K562 (cell line): ENCODE data around the gene CD6. TPM values are rescaled to one million over a fixed set of nuclear protein-coding genes. Genes with fewer than 3 reads are reported as not detected.
A peak's percentile ranks its signal among the peaks of the same experiment; 100 is the strongest.

ENCODE experiments used
- ATAC-seq: fragments of 200-7000 bp; cut with Tn5 transposase; 3 replicates; pipeline ENCODE4 v1.9.1; 2020; ENCODE audit warnings: moderate library complexity
- BruUV-seq: library from RNA; stranded (reverse); fragments of 400-500 nt; replicated peaks from 2 replicates; lab custom pipeline; 2021; lab: Mats Ljungman, UMichigan
- CTCF ChIA-PET: fragments of 300-600 bp; formaldehyde crosslinking; extraction: SDS; loops from one replicate; lab custom pipeline; 2021; ENCODE audit warnings: low intra/inter-chr PET ratio; lab: Yijun Ruan, JAX
- POLR2A ChIA-PET: fragments of 300-600, 350-650 bp; sonication (Branson Sonifier 250); formaldehyde crosslinking; extraction: SDS; loops from one replicate; lab custom pipeline; 2021; ENCODE audit warnings: antibody characterized with exemption, inconsistent platforms; lab: Yijun Ruan, JAX
- DNase-seq, 4 experiments: peaks; one replicate each; pipeline versions ENCODE4 v3.0.0 to v3.0.0-alpha.2; 2011 to 2018; ENCODE audit warnings: low spot score in 3 of 4, mixed read lengths in 3 of 4; ENCODE audit errors: extremely low read depth in 1 of 4
- FAIRE-seq: peaks from 2 replicates; lab custom pipeline; 2011; peaks lifted over from hg19 to GRCh38; lab: Jason Lieb, UNC
- H2AFZ ChIP-seq: 2 replicates; pipeline ENCODE4 v1.6.0; 2011; ENCODE audit warnings: low read depth, low read length, control low read depth, inconsistent platforms
- H3K27ac ChIP-seq: fragments of 200-600 bp; 3 replicates; pipeline ENCODE4 v1.8.0; 2011; ENCODE audit warnings: low read depth, mild to moderate bottlenecking, control low read depth, inconsistent platforms, low read length, moderate library complexity, mixed read lengths; ENCODE audit errors: extremely low read depth
- H3K27me3 ChIP-seq, 2 experiments: fragments of 300-600 bp in 1 of 2; 2 replicates in 1 of 2; 3 replicates in 1 of 2; pipeline versions ENCODE4 v1.6.0 to v1.8.0; 2011; ENCODE audit warnings: inconsistent platforms in 2 of 2, low read length in 2 of 2, mild to moderate bottlenecking in 1 of 2, mixed read lengths in 1 of 2, moderate library complexity in 1 of 2; ENCODE audit not compliant: control insufficient read depth in 2 of 2, insufficient read depth in 2 of 2
- H3K36me3 ChIP-seq: fragments of 300-600 bp; 3 replicates; pipeline ENCODE4 v1.8.0; 2011; ENCODE audit warnings: mild to moderate bottlenecking, low read length, inconsistent platforms; ENCODE audit not compliant: control insufficient read depth, insufficient read depth
- H3K4me1 ChIP-seq, 2 experiments: fragments of 200-600 bp in 1 of 2; replicated peaks in 1 of 2; 2 replicates in 1 of 2; 3 replicates in 1 of 2; pipeline versions ENCODE4 v1.5.1 to v1.8.0; 2011; ENCODE audit warnings: inconsistent platforms in 2 of 2, low read length in 2 of 2, mild to moderate bottlenecking in 1 of 2, mixed read lengths in 1 of 2, moderate library complexity in 1 of 2; ENCODE audit not compliant: control insufficient read depth in 2 of 2, insufficient read depth in 2 of 2
- H3K4me2 ChIP-seq: 2 replicates; pipeline ENCODE4 v1.6.1; 2011; ENCODE audit warnings: low read length, control low read depth, inconsistent platforms, mixed read lengths; ENCODE audit not compliant: insufficient read depth
- H3K4me3 ChIP-seq: fragments of 200-600 bp; sonication (generic), shearing (Covaris generic); 2 replicates; pipeline ENCODE4 v1.5.1; 2016; ENCODE audit warnings: control low read depth, inconsistent platforms
- H3K79me2 ChIP-seq: fragments of 200-600 bp; 3 replicates; pipeline ENCODE4 v1.8.0; 2011; ENCODE audit warnings: low read length, inconsistent platforms; ENCODE audit not compliant: control insufficient read depth, insufficient read depth
- H3K9ac ChIP-seq, 2 experiments: 2 replicates each; pipeline versions ENCODE4 v1.6.0 to v1.6.1; 2011; ENCODE audit warnings: low read depth in 2 of 2, low read length in 2 of 2, control low read depth in 1 of 2, inconsistent platforms in 1 of 2, mild to moderate bottlenecking in 1 of 2, mixed read lengths in 1 of 2; ENCODE audit not compliant: insufficient read depth in 1 of 2
- H3K9me1 ChIP-seq: one replicate; pipeline ENCODE4 v1.6.0; 2011; ENCODE audit warnings: inconsistent platforms, mild to moderate bottlenecking, low read length, moderate library complexity; ENCODE audit not compliant: control insufficient read depth, insufficient read depth
- H3K9me3 ChIP-seq: replicated peaks from 2 replicates; pipeline ENCODE4 v1.5.1; 2011; ENCODE audit warnings: low read depth, low read length, inconsistent platforms; ENCODE audit not compliant: control insufficient read depth, insufficient read depth
- H4K20me1 ChIP-seq: replicated peaks from 2 replicates; pipeline ENCODE4 v1.6.1; 2011; ENCODE audit warnings: low read length, inconsistent platforms, mixed read lengths; ENCODE audit not compliant: control insufficient read depth, insufficient read depth
- KAT2B ChIP-seq: IDR thresholded peaks from one replicate; pipeline ENCODE4 v1.6.1; 2012; ENCODE audit warnings: low read depth, mild to moderate bottlenecking, control low read depth, inconsistent platforms, low read length, moderate library complexity
- KAT8 ChIP-seq: fragments of 450-650 bp; IDR thresholded peaks from 2 replicates; pipeline ENCODE4 v1.6.1; 2016; ENCODE audit warnings: low read depth, mild to moderate bottlenecking
- MTA3 ChIP-seq: fragments of 450-650 bp; formaldehyde crosslinking; IDR thresholded peaks from 2 replicates; pipeline ENCODE4 v1.6.1; 2017; ENCODE audit warnings: mild to moderate bottlenecking, borderline replicate concordance
- POLR3G ChIP-seq: IDR thresholded peaks from 2 replicates; pipeline ENCODE4 v1.6.1; 2011; ENCODE audit not compliant: insufficient read length, insufficient replicate concordance; ENCODE audit errors: extremely low read depth
- POU5F1 ChIP-seq: fragments of 150-350 bp; IDR thresholded peaks from 2 replicates; pipeline ENCODE4 v1.6.1; 2014; ENCODE audit warnings: borderline replicate concordance, low read length, low read depth, mild to moderate bottlenecking; ENCODE audit not compliant: partially characterized antibody
- PPARD ChIP-seq: fragments of 250-450 bp; sonication (Bioruptor Pico); IDR thresholded peaks from 2 replicates; pipeline ENCODE4 v1.8.0; 2022; ENCODE audit warnings: inconsistent platforms, mild to moderate bottlenecking, moderate library complexity
- SMAD2 ChIP-seq: fragments of 150-350 bp; IDR thresholded peaks from 2 replicates; pipeline ENCODE4 v1.6.1; 2014; ENCODE audit warnings: low read depth, mild to moderate bottlenecking, low read length
- TEAD4 ChIP-seq, 2 experiments: sonication (generic) in 1 of 2; formaldehyde crosslinking in 1 of 2; IDR thresholded peaks; 2 replicates each; pipeline versions ENCODE4 v1.6.1 to v1.8.0; 2012 to 2022; ENCODE audit warnings: borderline replicate concordance in 1 of 2, inconsistent platforms in 1 of 2, low read length in 1 of 2, mild to moderate bottlenecking in 1 of 2, missing genetic modification reagents in 1 of 2
- YY1 ChIP-seq, 3 experiments: IDR thresholded peaks; 2 replicates each; pipeline ENCODE4 v1.6.1; 2011; ENCODE audit warnings: low read length in 2 of 3, mild to moderate bottlenecking in 2 of 3, moderate library complexity in 2 of 3, borderline replicate concordance in 1 of 3, control low read depth in 1 of 3, low read depth in 1 of 3; ENCODE audit not compliant: insufficient read depth in 3 of 3, insufficient replicate concordance in 2 of 3, control insufficient read depth in 1 of 3, insufficient read length in 1 of 3; ENCODE audit errors: extremely low read depth in 1 of 3
- ZBTB49 ChIP-seq: sonication (generic); formaldehyde crosslinking; IDR thresholded peaks from 2 replicates; pipeline ENCODE4 v1.8.0; 2022; ENCODE audit warnings: missing genetic modification reagents, mild to moderate bottlenecking, borderline replicate concordance
- ZNF408 ChIP-seq: fragments of 250-450 bp; sonication (Bioruptor Pico); IDR thresholded peaks from 2 replicates; pipeline ENCODE4 v1.4.0; 2020; ENCODE audit warnings: low read depth, mild to moderate bottlenecking, moderate library complexity
- WGBS: fragments of 100-300 bp; shearing (Covaris generic); methylation state at CpG from one replicate; pipeline ENCODE4 v1.1.6; 2016; ENCODE audit warnings: low coverage, mixed read lengths; ENCODE audit not compliant: insufficient coverage; ENCODE audit errors: missing lambda C conversion rate; 5-methylcytosine and 5-hydroxymethylcytosine counted together
- in situ Hi-C: fragments of 300-500 bp; cut with MboI; formaldehyde crosslinking; loops from 4 replicates; pipeline ENCODE4 v1.15.0; 2018; ENCODE audit warnings: inconsistent platforms, mixed read lengths
- intact Hi-C: fragments of 100-400 bp; cut with micrococcal nuclease; formaldehyde crosslinking; loops from 2 replicates; pipeline ENCODE4 v1.14.2; 2022
- polyA plus RNA-seq, 8 experiments: library from polyadenylated mRNA; depleted of rRNA in 4 of 8; stranded (reverse) in 5 of 8; unstranded in 3 of 8; fragments of >200 nt; fragmentation: Nextera tagmentation in 2 of 8; fragmentation: Illumina TruSeq in 1 of 8; extraction: Ambion mirVana in 2 of 8; extraction: Trizol in 1 of 8; gene quantifications; 2 replicates each; pipeline versions ENCODE4 v1.2.1 to v1.2.3, GENCODE V29; 2011 to 2014; ENCODE audit warnings: inconsistent platforms in 1 of 8, missing spikeins in 1 of 8
- total RNA-seq, 7 experiments: library from RNA; depleted of rRNA in 6 of 7; stranded (reverse); fragments of >200 nt in 6 of 7; fragmentation: Illumina TruSeq in 2 of 7; extraction: Trizol in 2 of 7; gene quantifications; 2 replicates each; pipeline versions ENCODE4 v1.2.1 to v1.2.3, GENCODE V29; 2011 to 2021; ENCODE audit warnings: low replicate concordance in 1 of 7

CD6 gene
- total and polyA plus RNA-seq, 9 of the 15 experiments (the other 6 are each of a cell fraction or from before 2014, with no cell fraction given): 0.84 TPM; not detected in 8

- Histone ChIP-seq H4K20me1 (0 out of 2 replicates have a peak, but pooled peaks cover 6% of the 10 kb centered on the region), H2AFZ (no peak overlapping the region), H3K4me2 (no peak overlapping the region), H3K9me3 (no peaks in the 10 kb centered on the region), H3K27ac (no peak overlapping the region), H3K27me3 (peaks cover 44 to 69% of the 10 kb centered on the region in 2 experiments), H3K9ac (no peak overlapping the region), H3K79me2 (no peaks in the 10 kb centered on the region), H3K9me1 (no peaks in the 10 kb centered on the region), H3K4me1 (no peaks in the 10 kb centered on the region), H3K36me3 (no peaks in the 10 kb centered on the region), H3K4me3 (no peak overlapping the region)
- ChIA-PET POLR2A (interaction anchor here (0.6 to 1.0 kb wide), 2 partner anchors 39 to 1072 kb away, joined by 3 read pairs; no protein-coding TSS in a partner anchor), CTCF (no interaction called here)
- TF ChIP-seq POLR3G: no peak
- TF ChIP-seq ZBTB49 (CRISPR knock-in tag): no peak
- no peak for TF ChIP-seq POU5F1
- no peak for TF ChIP-seq PPARD (CRISPR knock-in tag)
- peak; percentile 27 to 93 (median 72) for TF ChIP-seq YY1 (IDR thresholded peaks at IDR 0.05; ENCODE audit: borderline replicate concordance in 1 of 3, control insufficient read depth in 1 of 3, extremely low read depth in 1 of 3, insufficient read depth in 3 of 3, insufficient read length in 1 of 3, insufficient replicate concordance in 2 of 3, low read depth in 1 of 3, low read length in 2 of 3)
- no peak for TF ChIP-seq MTA3
- 0 out of 2 replicates have a peak, but pooled peaks have one; percentile 53 for TF ChIP-seq KAT8
- TF ChIP-seq SMAD2: no peak
- TF ChIP-seq KAT2B: no peak
- TF ChIP-seq ZNF408 (CRISPR knock-in tag): no peak
- TF ChIP-seq TEAD4 (IDR thresholded peaks at IDR 0.05; ENCODE audit: low read length): peak; percentile 41; the same call in 1 of the 2 replicates
- TF ChIP-seq TEAD4 (CRISPR knock-in tag; IDR thresholded peaks at IDR 0.05; ENCODE audit: borderline replicate concordance): no peak
- DNase-seq: no peak
- in situ Hi-C loops (no loop called here), intact Hi-C loops (no loop called here)
- ATAC-seq: peak; percentile 32; the same call in 1 of the 3 replicates
- FAIRE-seq: no peak
- no TSS peak for BruUV-seq
- WGBS: 4% methylated on average over 11 of the region's 12 CpGs
These were observed 10.0 kb downstream of the CD6 start for GRCh38 chr11:60981515-60981914.
